ENCODE results near the gene LAMA5. TPM values are rescaled to one million over a fixed set of nuclear protein-coding genes. Genes with fewer than 3 reads are reported as not detected.

Gene LAMA5
- total RNA-seq, 1 donor from 2014 or later, result 12.1 TPM

GRCh38 chr20:62320581-62321354 lies 46.3 kb downstream of the LAMA5 start:
- Histone ChIP-seq H3K27ac (no peak overlapping the region), H3K9ac (no peak overlapping the region), H2AFZ (replicated peaks) (no peak overlapping the region), H3K4me3 (no peak overlapping the region), H3K4me1 (no peaks in the 10 kb centered on the region), H3F3A (ENCODE audit: low read depth) (peaks cover 12% of the 10 kb centered on the region), H3K79me2 (ENCODE audit: low read depth) (no peaks in the 10 kb centered on the region), H3K36me3 (peaks cover 1% of the 10 kb centered on the region), H3K4me2 (no peak overlapping the region), H4K20me1 (ENCODE audit: low read depth) (no peaks in the 10 kb centered on the region), H3K27me3 (no peaks in the 10 kb centered on the region), H3K9me3 (ENCODE audit: low read depth) (no peaks in the 10 kb centered on the region)
- Mint-ChIP-seq H3K4me1 (no peaks in the 10 kb centered on the region), H3K27me3 (ENCODE audit: insufficient read depth, low read depth) (peaks cover 3% of the 10 kb centered on the region), H3K27ac (no peak overlapping the region), H3K9me3 (no peaks in the 10 kb centered on the region), H3K36me3 (peaks cover 5% of the 10 kb centered on the region), H3K4me3 (no peak overlapping the region)
- TF ChIP-seq EZH2phosphoT487 (IDR thresholded peaks at IDR 0.05), result no peak
- peak; percentile 33 for DNase-seq (ENCODE audit: low spot score)

DNA sequence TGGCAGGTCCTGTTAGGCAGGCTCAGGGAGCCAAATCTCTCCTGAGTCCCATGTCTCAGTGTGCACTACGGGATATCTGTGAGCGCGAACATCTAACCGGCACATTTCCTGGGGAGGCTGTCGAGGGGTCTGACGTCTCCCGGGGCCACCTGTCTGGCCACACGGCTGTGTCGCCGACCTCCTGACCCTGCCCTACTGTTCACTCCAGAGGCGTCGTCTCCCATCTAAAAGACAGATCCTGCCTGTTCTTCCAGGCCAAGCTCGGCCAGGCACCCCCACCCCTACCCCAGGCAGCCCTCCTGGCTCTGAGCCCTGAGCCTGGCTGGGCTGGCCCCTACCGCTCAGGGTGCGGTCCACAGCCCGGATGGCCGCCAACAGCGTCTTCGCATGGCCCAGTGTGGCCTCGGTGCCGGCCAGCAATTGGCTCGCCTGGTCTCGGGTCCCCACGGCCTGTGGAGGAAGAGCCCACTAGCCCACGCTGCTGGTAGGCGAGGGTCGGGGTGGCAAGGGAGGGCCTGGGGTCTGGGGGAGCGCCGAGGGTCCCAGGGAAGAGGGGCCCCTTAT lies 47.7 kb downstream of the LAMA5 start:
- peaks cover 12% of the 10 kb centered on the region for H3F3A ChIP-seq (ENCODE audit: low read depth)
- H4K20me1 ChIP-seq (ENCODE audit: low read depth), result no peaks in the 10 kb centered on the region
- no peak for DNase-seq (ENCODE audit: low spot score)
- H3K27ac Mint-ChIP-seq, result no peak overlapping the region
- no peak overlapping the region for H3K4me3 Mint-ChIP-seq
- no peak overlapping the region for H3K27ac ChIP-seq
- TF ChIP-seq CTCF (IDR thresholded peaks at IDR 0.05) (no peak), EZH2 (IDR thresholded peaks at IDR 0.05) (no peak), EZH2phosphoT487 (IDR thresholded peaks at IDR 0.05) (no peak)
- H3K27me3 Mint-ChIP-seq (ENCODE audit: insufficient read depth, low read depth), result peaks cover 3% of the 10 kb centered on the region
- no peaks in the 10 kb centered on the region for H3K79me2 ChIP-seq (ENCODE audit: low read depth)
- no peaks in the 10 kb centered on the region for H3K4me1 ChIP-seq
- no peaks in the 10 kb centered on the region for H3K27me3 ChIP-seq
- H3K4me3 ChIP-seq, result no peak overlapping the region
- H3K4me1 Mint-ChIP-seq, result no peaks in the 10 kb centered on the region
- no peaks in the 10 kb centered on the region for H3K9me3 ChIP-seq (ENCODE audit: low read depth)
- no peaks in the 10 kb centered on the region for H3K9me3 Mint-ChIP-seq
- H3K4me2 ChIP-seq, result no peak overlapping the region
- H3K36me3 ChIP-seq, result no peaks in the 10 kb centered on the region
- no peaks in the 10 kb centered on the region for H3K36me3 Mint-ChIP-seq
- no peak overlapping the region for H2AFZ ChIP-seq (replicated peaks)
- H3K9ac ChIP-seq, result no peak overlapping the region

DNA sequence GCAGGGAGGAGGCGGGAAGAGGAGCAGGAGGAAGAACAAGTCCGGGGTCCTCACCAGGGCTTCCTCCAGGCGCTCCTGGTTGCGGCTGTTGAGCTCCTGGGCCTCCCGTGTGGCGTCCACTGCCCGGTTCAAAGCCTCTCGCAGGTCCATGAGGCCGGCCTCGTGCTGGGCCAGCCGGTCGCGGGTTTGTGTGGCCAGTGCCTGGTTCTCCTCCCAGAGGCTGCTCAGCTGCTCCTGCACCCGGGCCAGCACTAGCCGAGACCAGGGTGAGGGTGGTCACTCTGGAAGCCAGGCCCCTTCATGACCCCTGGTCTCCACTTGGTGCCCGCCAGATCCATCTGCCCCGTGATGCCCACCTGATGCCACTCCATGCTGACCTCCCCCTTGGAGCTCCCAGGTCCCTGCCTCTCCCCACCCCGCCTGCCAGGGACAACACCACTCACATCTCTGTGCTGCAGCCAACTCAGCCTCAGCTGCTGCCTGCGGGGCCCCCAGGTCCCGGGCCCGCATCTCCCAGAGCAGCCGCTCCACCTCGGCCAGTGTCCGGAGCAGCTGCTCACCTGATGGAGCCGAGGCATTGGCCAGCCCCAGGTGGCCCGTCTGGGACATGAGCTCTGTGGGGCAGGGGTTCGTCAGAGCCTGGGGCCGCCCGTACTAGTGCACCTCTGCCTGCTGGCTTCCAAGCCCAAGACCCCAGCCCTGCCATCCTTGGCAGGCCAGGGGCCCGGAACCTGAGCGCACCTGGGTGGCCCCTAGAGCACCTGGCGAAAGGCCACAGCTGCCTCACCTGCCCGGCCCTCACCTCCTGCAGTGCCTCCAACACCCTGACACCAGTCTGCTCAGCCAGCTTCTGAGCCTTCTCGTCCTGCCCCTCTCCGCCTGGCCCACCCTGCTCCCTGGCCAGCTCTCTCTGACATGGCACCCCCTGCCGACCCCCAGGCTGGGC lies 48.4 kb downstream of the LAMA5 start:
- Mint-ChIP-seq H3K36me3 (no peaks in the 10 kb centered on the region), H3K9me3 (no peaks in the 10 kb centered on the region), H3K4me1 (no peaks in the 10 kb centered on the region), H3K4me3 (no peak overlapping the region), H3K27ac (no peak overlapping the region), H3K27me3 (ENCODE audit: insufficient read depth, low read depth) (peaks cover 3% of the 10 kb centered on the region)
- Histone ChIP-seq H3K4me2 (no peak overlapping the region), H3K27ac (no peak overlapping the region), H3K36me3 (no peaks in the 10 kb centered on the region), H2AFZ (replicated peaks) (no peak overlapping the region), H4K20me1 (ENCODE audit: low read depth) (no peaks in the 10 kb centered on the region), H3K27me3 (no peaks in the 10 kb centered on the region), H3K9me3 (ENCODE audit: low read depth) (no peaks in the 10 kb centered on the region), H3F3A (ENCODE audit: low read depth) (peaks cover 12% of the 10 kb centered on the region), H3K9ac (no peak overlapping the region), H3K4me1 (no peaks in the 10 kb centered on the region), H3K4me3 (no peak overlapping the region), H3K79me2 (ENCODE audit: low read depth) (no peaks in the 10 kb centered on the region)
- TF ChIP-seq EZH2phosphoT487 (IDR thresholded peaks at IDR 0.05), result no peak
- no peak for TF ChIP-seq CTCF (IDR thresholded peaks at IDR 0.05)
- TF ChIP-seq EZH2 (IDR thresholded peaks at IDR 0.05), result no peak
- no peak for DNase-seq (ENCODE audit: low spot score)

Measured in neural progenitor cell (in vitro differentiated cells).